ENCODE results near the gene TEAD2.
"Not testable (repeated sequence)": the region's sequence is repeated elsewhere in the genome, so short reads cannot be mapped to it uniquely, and the experiment has no call there.

Gene TEAD2

DNA sequence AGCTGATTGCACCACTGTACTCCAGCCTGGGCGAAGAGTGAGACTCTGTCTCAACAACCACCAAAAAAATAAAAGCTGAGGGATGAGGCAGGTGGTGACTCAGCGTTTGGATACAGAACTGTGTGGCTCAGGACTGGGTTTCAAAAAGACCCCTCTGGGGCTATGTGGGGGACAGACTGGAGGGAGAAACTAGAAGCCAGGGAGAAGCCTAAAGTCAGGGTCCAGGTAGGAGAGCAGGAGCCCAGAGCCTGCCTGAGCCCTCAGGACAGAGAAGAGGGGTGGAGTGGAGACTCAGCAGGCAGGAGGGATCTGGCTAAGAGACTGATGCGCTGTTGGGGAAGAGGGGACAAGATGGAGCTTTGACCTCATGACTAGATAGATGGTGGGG lies 28.8 kb downstream of the TEAD2 start:
- no peak for DNase-seq (ENCODE audit: low read depth in 2 of 2)

- not testable (repeated sequence) for DNase-seq (ENCODE audit: low read depth in 2 of 2)
Observed at GRCh38 chr19:49332691-49333417, 29.4 kb downstream of the TEAD2 start.

GRCh38 chr19:49331616-49332055 lies 30.6 kb downstream of the TEAD2 start:
- DNase-seq (ENCODE audit: low read depth in 2 of 2) = peak; percentile 25 to 41

- DNase-seq (ENCODE audit: low read depth in 2 of 2) = not testable (repeated sequence)
Observed at GRCh38 chr19:49331187-49331586, 31.0 kb downstream of the TEAD2 start.

GRCh38 chr19:49328741-49329140 lies 33.5 kb downstream of the TEAD2 start:
- DNase-seq (ENCODE audit: low read depth in 2 of 2) = no peak

- peak in 1 of 2 donors; percentile 40 for DNase-seq (ENCODE audit: low read depth in 2 of 2)
Observed at GRCh38 chr19:49327878-49328544, 34.2 kb downstream of the TEAD2 start.

- DNase-seq (ENCODE audit: low read depth in 2 of 2) = no peak
Observed at GRCh38 chr19:49326165-49326704, 36.0 kb downstream of the TEAD2 start.

GRCh38 chr19:49325756-49326155 lies 36.5 kb downstream of the TEAD2 start:
- not testable (repeated sequence) for DNase-seq (ENCODE audit: low read depth in 2 of 2)

DNA sequence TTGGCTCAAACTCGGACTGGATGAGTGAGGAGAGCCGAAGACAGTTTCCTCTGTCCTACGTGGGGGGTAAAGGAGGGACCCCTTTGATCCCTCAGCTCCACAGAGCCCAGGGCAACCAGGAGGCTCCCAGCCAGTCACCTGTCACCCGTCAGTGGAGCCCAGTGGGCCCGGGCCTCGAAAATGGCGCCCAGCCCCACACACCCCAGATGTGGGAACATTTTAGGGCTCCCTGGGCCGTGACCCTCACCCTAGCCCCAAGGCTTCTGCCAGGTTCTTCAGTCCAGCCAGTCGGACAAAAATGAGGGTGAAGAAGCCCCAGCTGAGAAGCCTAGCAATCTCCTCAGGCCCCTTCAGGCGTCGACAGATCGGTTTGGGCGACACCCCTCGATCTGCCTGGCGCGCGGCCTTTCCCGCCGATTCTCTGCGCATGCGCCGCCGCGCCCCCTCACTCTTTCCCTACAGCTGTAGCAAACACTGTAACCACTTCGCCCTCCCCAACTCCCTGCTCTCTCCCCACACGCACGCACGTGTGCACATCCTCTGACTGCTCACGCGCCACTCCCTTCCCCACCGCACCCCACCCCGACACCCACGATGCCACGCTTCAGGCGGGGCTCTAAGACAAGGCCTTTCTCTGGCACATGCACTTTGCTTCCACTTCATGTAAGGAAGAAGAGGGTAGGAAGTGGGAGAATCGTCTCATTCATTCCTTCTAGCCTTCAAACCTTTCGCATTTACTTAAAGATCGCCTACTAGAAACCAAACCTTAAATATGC lies 37.2 kb downstream of the TEAD2 start, which contains the start of gene SLC6A16:
TSS of gene SLC6A16 (minus strand) at position 391 of the 776 bp plus-strand sequence. CDS start 13,844 bp downstream, outside the sequence.
- DNase-seq (ENCODE audit: low read depth in 2 of 2) = no peak

GRCh38 chr19:49318296-49318695 lies 43.9 kb downstream of the TEAD2 start:
- no peak for DNase-seq (ENCODE audit: low read depth in 2 of 2)

DNA sequence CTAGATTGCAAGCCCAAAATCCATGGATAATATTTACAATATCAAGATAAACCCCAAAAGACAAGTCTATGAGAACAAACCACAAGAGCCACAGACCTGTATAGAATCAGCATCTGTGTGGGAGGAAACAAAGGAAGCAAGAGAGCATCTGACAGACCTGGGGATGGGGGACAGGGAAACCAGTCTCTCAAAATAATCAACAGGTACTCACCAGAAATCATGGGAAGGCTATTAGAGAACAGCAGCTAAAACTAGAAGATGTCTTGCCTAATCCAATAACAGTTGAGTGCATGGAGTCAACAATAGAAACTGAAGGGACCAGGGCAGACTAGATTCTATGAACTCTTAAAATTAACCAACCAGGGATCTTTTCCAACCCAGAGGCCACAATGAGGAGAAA lies 45.9 kb downstream of the TEAD2 start:
- DNase-seq (ENCODE audit: low read depth in 2 of 2) = no peak

DNA sequence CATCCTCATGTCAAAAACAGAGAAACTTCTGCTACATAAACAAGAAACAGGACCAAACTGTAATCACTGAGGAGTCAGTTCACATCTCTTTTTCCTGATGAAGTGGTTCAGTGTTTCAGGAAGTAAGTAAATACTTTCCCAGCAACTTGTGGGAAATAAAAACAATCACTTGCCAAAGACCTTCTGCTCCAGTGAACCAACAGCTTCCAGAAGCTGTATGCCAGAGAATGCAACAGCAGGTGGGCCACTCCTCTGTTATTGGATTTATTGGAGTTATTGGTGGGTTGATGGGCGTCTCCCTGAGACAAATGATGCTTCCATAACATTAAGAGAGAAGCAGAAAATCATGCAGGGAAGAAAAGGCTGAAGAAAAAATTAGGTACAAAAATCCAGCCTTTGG lies 47.1 kb downstream of the TEAD2 start:
- no peak for DNase-seq (ENCODE audit: low read depth in 2 of 2)

- DNase-seq (ENCODE audit: low read depth in 2 of 2) = no peak
Observed at GRCh38 chr19:49309087-49309486, 53.1 kb downstream of the TEAD2 start.

- DNase-seq (ENCODE audit: low read depth in 2 of 2) = not testable (repeated sequence)
Observed at GRCh38 chr19:49306734-49307133, 55.5 kb downstream of the TEAD2 start.

DNA sequence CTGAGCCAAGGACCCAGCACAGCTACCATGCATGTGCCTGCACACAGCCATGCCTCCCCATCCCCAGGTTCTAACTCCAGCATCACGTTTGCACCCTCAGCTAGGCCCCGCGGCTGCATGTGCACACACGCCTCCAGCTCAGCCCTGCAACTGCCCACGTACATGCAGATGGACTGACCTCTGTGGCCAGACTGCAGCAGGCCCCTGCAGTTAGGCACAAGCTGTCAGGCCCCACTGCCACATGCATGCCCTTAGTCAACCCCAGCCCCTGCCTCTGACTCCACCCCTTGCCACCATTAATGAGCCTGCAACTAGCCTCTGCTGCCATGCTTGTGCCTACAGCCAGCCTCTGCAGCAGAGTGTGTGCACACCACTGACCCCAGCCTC lies 60.4 kb downstream of the TEAD2 start:
- DNase-seq (ENCODE audit: low read depth in 2 of 2) = no peak

- DNase-seq (ENCODE audit: low read depth in 2 of 2) = peak; percentile 69 to 85
Observed at GRCh38 chr19:49301165-49301865, 60.9 kb downstream of the TEAD2 start.

GRCh38 chr19:49298653-49299052 lies 63.6 kb downstream of the TEAD2 start:
- DNase-seq (ENCODE audit: low read depth in 2 of 2) = not testable (repeated sequence)

DNA sequence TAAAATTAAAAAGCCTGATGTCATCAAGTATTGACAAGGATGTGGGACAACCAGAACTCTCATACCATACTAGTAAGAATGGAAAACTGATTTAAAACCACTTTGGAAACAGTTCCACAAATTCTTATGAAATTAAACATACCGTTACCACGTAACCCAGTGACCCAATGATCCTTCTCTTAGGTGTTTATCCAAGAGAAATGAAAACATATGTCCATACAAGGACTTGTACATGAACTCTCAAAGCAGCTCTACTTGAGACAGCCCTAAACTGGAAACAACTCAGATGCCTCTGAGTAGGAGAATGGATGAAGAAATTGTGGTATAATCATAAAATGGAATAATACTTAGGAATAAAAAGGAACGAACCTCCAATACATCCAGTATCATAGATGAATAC lies 64.8 kb downstream of the TEAD2 start:
- no peak for DNase-seq (ENCODE audit: low read depth in 2 of 2)

DNA sequence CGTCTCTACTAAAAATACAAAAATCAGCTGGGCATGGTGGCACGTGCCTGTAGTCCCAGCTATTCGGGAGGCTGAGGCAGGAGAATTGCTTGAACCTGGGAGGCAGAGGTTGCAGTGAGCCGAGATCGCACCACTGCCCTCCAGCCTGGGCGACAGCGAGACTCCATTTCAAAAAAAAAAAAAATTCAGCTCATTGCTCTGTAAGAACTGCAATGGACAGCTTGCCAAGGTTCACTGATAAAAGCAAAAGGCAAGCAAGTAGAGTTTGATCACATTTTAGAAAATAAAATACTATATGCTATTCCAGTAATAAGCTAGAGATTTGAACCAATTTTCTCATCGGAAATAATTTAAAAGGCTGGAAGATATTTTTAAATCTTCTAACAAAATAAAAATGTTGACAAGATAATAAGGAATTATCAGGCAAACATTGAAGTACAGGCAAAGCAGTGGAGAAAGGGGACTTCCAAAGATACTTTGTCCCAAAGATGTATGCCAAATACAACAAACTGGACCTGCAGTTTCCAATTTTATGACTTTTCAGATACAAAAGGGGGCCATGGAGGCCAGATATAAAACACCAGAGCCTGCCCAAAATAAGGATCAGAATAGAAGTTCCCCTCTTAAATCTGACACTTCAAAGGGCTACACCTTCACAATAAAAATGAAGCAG lies 66.9 kb downstream of the TEAD2 start:
- DNase-seq (ENCODE audit: low read depth in 2 of 2) = no peak

DNA sequence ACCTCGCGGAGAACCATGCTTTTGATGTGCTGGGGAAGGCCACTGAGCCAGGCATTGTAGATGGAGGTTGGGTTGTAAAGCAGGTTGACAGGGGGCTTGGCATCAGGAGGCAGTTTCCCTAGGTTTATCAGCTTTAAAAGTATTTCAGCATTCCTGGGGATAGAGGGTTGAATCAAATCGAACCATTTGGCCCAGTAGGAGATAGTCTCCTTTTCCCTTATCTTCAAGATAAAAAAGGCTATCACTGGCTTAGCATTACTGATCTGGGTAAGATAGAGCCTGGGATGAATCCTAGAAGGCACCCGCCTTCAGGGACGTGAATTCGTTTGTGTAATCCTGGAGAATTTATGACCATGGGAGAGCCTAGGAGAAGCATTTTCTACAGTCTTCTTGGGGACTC lies 67.8 kb downstream of the TEAD2 start:
- DNase-seq (ENCODE audit: low read depth in 2 of 2) = no peak

Data from activated CD4-positive, alpha-beta T cell treated with anti-CD3 and anti-CD28 coated beads for 24 hours (primary cell).